Nucleus accumbens (tissue), 56 donors: ENCODE measurements around the gene PCCB.
"Not testable (repeated sequence)": the region's sequence is repeated elsewhere in the genome, so short reads cannot be mapped to it uniquely, and the experiment has no call there.

Experiments
- DNase-seq, 56 donors: peaks; one replicate each; lab custom pipeline; 2025; lab: John Stamatoyannopoulos, UW

The PCCB gene

GRCh38 chr3:136261826-136262225 lies 11.7 kb downstream of the PCCB start:
- no peak for DNase-seq

GRCh38 chr3:136262559-136262958 lies 12.4 kb downstream of the PCCB start:
- no peak for DNase-seq

- no peak for DNase-seq
These were observed 13.1 kb downstream of the PCCB start for GRCh38 chr3:136263251-136263650.

DNA sequence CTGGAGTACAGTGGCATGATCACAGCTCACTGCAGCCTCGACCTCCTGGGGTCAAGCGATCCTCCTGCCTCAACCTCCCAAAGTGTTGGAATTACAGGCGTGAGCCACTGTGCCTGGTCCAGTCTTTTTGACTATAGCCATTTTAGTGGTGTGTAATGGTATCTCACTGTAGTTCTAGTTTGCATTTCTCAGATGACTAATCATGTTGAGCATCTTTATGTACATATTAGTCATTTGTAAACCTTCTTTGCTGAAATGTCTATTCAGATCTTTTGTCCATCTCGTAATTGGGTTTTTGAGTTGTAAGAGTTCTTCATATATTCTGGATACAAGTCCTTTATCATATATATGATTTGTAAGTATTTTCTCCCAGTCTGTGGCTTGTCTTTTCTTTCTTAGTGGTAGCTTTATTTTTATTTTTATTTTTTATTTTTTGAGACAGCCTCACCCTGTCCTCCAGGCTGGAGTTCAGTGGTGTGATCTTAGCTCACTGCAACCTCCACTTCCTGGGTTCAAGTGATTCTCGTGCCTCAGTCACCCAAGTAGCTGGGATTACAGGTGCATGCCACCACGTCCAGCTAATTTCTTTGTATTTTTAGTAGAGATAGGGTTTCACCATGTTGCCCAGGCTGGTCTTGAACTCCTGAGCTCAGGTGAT lies 16.5 kb downstream of the PCCB start:
- not testable (repeated sequence) for DNase-seq

DNA sequence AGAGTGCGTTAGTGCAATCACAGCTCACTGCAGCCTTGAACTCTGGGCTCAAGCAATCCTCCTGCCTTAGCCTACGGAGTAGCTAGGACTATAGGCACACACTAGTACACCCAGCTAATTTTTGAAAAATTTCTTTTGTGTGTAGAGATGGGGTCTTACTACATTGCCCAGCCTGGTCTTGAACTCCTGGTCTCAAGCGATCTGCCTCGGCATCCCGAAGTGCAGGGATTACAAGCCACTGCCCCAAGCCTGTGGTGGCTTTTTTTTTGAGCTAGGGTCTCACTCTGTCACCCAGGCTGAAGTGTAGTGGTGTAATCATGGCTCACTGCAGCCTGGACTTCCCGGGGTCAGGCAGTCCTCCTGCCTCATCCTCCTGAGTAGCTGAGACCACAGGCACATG lies 17.1 kb downstream of the PCCB start:
- no peak for DNase-seq

DNA sequence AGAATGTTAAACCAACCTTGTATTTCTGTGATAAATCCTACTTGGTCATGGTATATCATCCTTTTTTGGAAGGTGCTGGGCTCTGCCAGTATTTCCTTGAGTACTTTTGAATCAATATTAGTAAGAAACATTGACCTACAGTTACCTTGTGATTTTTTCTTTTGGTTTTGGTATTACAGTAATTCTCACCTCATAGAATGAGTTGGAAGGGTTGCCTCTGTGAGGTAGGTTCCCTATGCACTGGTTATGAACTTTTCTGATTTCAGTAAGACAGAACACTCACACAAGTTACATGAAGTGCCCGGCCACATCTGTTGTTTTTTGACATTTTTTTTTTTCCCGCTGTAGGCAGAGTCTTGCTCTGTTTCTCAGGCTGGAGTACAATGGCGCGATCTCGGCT lies 20.0 kb downstream of the PCCB start:
- DNase-seq: no peak

GRCh38 chr3:136271626-136272025 lies 21.5 kb downstream of the PCCB start:
- not testable (repeated sequence) for DNase-seq

DNA sequence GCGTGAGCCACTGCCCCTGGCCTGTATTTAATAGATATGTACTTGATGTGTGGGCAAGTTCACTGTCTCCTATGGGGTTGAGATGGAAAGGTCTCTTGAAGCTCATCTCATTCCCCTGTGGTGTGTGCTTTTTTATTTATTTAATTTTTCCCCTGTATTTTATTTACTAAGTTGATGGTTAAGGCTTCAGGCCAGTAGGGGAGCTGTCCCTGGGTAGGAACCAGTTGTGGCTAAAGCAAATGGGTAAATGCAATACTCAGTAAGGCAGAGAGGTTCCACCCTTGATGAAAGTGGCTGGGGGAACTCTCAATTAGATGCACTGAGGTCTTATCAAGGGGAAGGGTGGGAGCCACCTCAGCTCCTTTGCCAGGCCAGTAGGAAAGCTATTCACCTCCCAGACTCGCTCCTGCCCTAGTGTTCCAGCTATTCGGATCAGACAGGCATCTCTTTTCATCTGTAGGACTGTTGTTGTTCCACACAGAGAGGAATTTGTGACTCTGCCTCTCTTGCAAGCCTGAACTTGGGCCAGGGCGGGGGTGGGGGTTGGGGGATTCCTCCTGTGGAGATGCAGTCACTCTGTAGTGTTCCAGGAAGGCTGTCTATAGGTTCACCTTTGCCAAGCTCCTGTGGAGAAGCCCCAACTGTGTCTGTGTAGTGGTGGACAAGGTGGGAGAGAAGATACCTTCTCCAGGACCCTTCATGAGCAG lies 26.1 kb downstream of the PCCB start:
- DNase-seq: no peak

GRCh38 chr3:136277115-136277514 lies 27.0 kb downstream of the PCCB start:
- no peak for DNase-seq

DNA sequence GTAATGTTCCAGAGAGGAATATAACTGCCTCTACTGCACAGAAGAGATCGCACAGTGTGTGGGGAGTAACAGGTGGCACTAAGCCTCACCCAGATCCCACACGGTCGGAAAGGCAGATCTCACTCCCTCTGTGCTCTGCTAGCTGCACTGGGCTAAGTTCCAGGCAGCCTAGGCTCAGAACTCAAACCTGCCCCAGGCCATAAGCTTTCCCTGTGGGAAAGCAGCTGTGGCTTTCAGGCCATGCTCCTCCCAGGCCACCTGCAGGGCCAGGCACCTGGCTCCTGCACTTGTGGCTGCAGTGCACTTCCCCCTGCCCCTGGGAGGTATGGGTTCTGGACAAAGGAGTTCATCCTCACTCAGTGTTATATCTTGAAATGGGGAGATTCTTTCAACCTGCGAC lies 27.5 kb downstream of the PCCB start:
- DNase-seq: no peak

- DNase-seq: no peak
These were observed 29.0 kb downstream of the PCCB start for GRCh38 chr3:136279092-136279491.

GRCh38 chr3:136280961-136281360 lies 30.8 kb downstream of the PCCB start:
- no peak for DNase-seq

GRCh38 chr3:136281966-136282520 lies 31.9 kb downstream of the PCCB start:
- DNase-seq: no peak

DNA sequence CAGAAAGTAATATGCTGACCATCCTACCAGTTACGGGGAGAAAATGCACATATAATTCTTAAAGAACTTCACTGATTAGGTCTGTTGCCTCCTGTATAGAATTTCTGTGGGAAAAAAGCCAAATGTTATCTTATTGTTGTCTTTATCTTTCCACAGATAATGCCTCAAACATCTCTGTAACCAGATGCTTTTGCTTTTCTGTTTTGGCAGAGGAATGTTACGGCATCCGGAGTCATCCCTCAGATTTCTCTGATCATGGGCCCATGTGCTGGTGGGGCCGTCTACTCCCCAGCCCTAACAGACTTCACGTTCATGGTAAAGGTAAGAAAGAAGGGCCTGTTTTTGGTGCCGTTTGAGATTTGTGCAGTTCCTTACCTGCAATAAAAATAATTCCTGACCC lies 33.5 kb downstream of the PCCB start:
- DNase-seq: no peak

- DNase-seq: no peak
These were observed 41.2 kb downstream of the PCCB start for GRCh38 chr3:136291302-136291701.

- no peak for DNase-seq
These were observed 42.4 kb downstream of the PCCB start for GRCh38 chr3:136292500-136292899.

DNA sequence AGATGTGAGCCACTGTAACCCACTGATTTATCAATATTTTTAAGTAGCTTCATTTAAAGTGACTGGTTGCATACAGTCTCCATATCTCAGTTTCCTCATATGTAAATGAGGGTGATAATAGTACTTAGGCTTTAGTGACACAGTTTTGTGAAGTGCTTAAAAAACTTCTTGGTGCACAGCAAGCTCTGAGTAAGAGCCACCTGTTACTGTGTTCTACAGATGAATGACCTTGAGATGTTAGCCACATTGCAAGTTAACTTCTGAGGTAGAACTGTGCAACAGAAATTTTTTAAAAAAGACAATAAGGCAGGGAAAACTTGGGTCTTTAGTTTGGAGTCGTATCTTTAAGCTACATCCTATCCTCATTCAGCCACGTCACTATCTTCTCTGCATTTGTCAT lies 43.1 kb downstream of the PCCB start:
- DNase-seq: no peak

GRCh38 chr3:136294176-136294575 lies 44.0 kb downstream of the PCCB start:
- DNase-seq: no peak

DNA sequence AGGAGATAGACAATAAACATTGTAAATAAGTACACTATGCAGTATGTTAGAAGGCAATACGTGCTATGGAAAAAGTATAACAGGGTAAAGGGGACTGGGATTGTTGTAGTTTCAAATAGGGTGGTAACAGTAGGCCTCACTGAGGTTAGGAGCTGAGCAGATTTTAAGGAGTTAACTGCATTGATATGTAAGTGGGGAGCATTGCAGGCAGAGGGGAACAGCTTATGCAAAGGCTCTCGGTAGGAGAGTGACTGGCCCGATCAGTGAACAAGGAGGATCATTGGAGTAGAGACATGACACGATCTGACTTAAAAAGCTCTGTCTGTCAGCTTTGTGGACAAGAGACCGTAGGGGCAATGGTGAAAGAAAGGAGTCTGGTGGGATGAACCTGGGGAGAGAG lies 46.8 kb downstream of the PCCB start:
- no peak for DNase-seq

DNA sequence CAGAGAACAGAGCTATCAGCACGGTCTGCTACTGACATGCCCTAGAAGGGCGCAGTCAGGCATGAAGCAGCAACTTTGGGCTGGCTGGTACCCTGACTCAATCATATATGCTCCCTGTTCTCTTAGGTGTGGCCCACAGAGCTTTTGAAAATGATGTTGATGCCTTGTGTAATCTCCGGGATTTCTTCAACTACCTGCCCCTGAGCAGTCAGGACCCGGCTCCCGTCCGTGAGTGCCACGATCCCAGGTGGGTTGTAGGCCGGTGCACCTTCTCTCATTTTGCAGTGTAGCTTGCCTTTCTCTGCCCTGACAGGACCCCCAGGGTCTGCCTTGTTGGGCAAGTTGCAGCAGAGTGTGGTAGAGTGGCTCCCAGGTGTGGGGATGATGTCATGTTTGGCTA lies 47.7 kb downstream of the PCCB start:
- no peak for DNase-seq

GRCh38 chr3:136300444-136300843 lies 50.3 kb downstream of the PCCB start:
- DNase-seq: no peak

GRCh38 chr3:136305879-136306278 lies 55.7 kb downstream of the PCCB start:
- DNase-seq: no peak
